GM23338 (cell line): ENCODE measurements around the gene SLC23A2.

Experiments used
- CREB1 ChIP-seq: fragments of 250-450 bp; sonication (Bioruptor Pico); IDR thresholded peaks from 2 replicates; pipeline ENCODE4 v1.5.0; 2020; ENCODE audit warnings: low read depth, mild to moderate bottlenecking, moderate library complexity
- EZH2 ChIP-seq: fragments of 200-600 bp; sonication (generic); IDR thresholded peaks from one replicate; pipeline ENCODE4 v1.8.0; 2017; ENCODE audit warnings: antibody characterized with exemption, mild to moderate bottlenecking, low read depth; ENCODE audit not compliant: unreplicated experiment
- EZH2phosphoT487 ChIP-seq: fragments of 200-600 bp; sonication (generic); IDR thresholded peaks from one replicate; pipeline ENCODE4 v1.8.1; 2018; ENCODE audit warnings: antibody characterized with exemption; ENCODE audit not compliant: unreplicated experiment
- JUNB ChIP-seq: IDR thresholded peaks from one replicate; pipeline ENCODE4 v1.6.1; 2016; ENCODE audit warnings: antibody characterized with exemption; ENCODE audit not compliant: unreplicated experiment
- POLR2AphosphoS5 ChIP-seq: IDR thresholded peaks from 2 replicates; pipeline ENCODE4 v1.6.1; 2016; ENCODE audit warnings: antibody characterized with exemption, low read depth
- TF ChIP-seq, protein P1 (sequence below): IDR thresholded peaks from one replicate; pipeline ENCODE4 v1.6.1; 2018; ENCODE audit warnings: antibody characterized with exemption; ENCODE audit not compliant: unreplicated experiment
- TF ChIP-seq, protein P2 (sequence below), 2 experiments: fragments of 200-600 bp in 1 of 2; sonication (generic) in 1 of 2; conservative IDR thresholded peaks; 2 replicates each; pipeline versions ENCODE4 v1.5.1 to v1.6.1; 2016 to 2017; ENCODE audit warnings: antibody characterized with exemption in 2 of 2, low read depth in 2 of 2, mild to moderate bottlenecking in 2 of 2, moderate library complexity in 1 of 2
- TF ChIP-seq, protein P3 (sequence below): IDR thresholded peaks from 2 replicates; pipeline ENCODE4 v1.6.1; 2016; ENCODE audit warnings: antibody characterized with exemption

GRCh38 chr20:4853004-4853403 is 148.3 kb downstream of the SLC23A2 start:
- TF ChIP-seq, protein P1, sequence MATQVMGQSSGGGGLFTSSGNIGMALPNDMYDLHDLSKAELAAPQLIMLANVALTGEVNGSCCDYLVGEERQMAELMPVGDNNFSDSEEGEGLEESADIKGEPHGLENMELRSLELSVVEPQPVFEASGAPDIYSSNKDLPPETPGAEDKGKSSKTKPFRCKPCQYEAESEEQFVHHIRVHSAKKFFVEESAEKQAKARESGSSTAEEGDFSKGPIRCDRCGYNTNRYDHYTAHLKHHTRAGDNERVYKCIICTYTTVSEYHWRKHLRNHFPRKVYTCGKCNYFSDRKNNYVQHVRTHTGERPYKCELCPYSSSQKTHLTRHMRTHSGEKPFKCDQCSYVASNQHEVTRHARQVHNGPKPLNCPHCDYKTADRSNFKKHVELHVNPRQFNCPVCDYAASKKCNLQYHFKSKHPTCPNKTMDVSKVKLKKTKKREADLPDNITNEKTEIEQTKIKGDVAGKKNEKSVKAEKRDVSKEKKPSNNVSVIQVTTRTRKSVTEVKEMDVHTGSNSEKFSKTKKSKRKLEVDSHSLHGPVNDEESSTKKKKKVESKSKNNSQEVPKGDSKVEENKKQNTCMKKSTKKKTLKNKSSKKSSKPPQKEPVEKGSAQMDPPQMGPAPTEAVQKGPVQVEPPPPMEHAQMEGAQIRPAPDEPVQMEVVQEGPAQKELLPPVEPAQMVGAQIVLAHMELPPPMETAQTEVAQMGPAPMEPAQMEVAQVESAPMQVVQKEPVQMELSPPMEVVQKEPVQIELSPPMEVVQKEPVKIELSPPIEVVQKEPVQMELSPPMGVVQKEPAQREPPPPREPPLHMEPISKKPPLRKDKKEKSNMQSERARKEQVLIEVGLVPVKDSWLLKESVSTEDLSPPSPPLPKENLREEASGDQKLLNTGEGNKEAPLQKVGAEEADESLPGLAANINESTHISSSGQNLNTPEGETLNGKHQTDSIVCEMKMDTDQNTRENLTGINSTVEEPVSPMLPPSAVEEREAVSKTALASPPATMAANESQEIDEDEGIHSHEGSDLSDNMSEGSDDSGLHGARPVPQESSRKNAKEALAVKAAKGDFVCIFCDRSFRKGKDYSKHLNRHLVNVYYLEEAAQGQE, result no peak
- TF ChIP-seq, protein P2, sequence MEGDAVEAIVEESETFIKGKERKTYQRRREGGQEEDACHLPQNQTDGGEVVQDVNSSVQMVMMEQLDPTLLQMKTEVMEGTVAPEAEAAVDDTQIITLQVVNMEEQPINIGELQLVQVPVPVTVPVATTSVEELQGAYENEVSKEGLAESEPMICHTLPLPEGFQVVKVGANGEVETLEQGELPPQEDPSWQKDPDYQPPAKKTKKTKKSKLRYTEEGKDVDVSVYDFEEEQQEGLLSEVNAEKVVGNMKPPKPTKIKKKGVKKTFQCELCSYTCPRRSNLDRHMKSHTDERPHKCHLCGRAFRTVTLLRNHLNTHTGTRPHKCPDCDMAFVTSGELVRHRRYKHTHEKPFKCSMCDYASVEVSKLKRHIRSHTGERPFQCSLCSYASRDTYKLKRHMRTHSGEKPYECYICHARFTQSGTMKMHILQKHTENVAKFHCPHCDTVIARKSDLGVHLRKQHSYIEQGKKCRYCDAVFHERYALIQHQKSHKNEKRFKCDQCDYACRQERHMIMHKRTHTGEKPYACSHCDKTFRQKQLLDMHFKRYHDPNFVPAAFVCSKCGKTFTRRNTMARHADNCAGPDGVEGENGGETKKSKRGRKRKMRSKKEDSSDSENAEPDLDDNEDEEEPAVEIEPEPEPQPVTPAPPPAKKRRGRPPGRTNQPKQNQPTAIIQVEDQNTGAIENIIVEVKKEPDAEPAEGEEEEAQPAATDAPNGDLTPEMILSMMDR (conservative IDR thresholded peaks at IDR 0.05; ENCODE audit: low read depth in 2 of 2), result no peak
- TF ChIP-seq POLR2AphosphoS5 (no peak), JUNB (no peak), EZH2 (no peak), EZH2phosphoT487 (no peak), CREB1 (no peak)
- TF ChIP-seq, protein P3, sequence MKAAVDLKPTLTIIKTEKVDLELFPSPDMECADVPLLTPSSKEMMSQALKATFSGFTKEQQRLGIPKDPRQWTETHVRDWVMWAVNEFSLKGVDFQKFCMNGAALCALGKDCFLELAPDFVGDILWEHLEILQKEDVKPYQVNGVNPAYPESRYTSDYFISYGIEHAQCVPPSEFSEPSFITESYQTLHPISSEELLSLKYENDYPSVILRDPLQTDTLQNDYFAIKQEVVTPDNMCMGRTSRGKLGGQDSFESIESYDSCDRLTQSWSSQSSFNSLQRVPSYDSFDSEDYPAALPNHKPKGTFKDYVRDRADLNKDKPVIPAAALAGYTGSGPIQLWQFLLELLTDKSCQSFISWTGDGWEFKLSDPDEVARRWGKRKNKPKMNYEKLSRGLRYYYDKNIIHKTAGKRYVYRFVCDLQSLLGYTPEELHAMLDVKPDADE, result no peak
